Neural progenitor cell (in vitro differentiated cells): ENCODE measurements around the gene SLC6A18.

Source experiments
- EZH2 ChIP-seq: fragments of 200-600 bp; sonication (generic); IDR thresholded peaks from 2 replicates; pipeline ENCODE4 v1.6.1; 2017; ENCODE audit warnings: antibody characterized with exemption, mild to moderate bottlenecking, moderate library complexity
- EZH2phosphoT487 ChIP-seq: fragments of 200-600 bp; sonication (generic); IDR thresholded peaks from 2 replicates; pipeline ENCODE4 v1.6.1; 2017; ENCODE audit warnings: antibody characterized with exemption
- TF ChIP-seq, protein P1 (sequence below): fragments of 200-600 bp; sonication (generic); IDR thresholded peaks from 2 replicates; pipeline ENCODE4 v1.5.1; 2017; ENCODE audit warnings: antibody characterized with exemption, mild to moderate bottlenecking

DNA sequence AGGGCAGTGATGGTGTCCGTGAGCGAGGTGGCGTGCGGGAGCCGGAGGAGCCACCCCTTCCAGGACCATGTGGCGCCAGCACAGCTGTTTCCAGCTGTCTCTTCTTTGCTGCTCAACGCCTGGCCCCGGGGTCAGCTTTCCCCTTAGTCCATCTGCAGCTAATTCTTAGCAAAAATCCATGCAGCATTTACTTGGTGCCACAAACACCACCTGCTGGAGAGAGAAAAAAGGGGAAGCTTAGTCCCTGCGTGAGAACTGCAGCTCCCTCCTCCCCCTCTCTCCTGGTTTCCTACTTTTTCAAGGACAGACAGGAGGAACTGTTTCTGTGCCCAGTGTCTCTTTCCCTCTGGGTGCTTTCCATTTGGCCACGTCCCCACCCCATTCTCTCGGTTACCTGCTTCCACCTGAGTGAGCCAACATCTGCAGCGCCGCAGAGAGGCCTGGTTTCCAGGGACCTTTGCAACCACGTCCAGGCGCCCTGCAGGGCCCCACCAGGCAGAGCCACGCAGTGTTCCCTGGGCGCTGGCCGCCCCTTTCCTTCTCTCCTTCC, 20.4 kb upstream of the SLC6A18 start:
- TF ChIP-seq, protein P1, sequence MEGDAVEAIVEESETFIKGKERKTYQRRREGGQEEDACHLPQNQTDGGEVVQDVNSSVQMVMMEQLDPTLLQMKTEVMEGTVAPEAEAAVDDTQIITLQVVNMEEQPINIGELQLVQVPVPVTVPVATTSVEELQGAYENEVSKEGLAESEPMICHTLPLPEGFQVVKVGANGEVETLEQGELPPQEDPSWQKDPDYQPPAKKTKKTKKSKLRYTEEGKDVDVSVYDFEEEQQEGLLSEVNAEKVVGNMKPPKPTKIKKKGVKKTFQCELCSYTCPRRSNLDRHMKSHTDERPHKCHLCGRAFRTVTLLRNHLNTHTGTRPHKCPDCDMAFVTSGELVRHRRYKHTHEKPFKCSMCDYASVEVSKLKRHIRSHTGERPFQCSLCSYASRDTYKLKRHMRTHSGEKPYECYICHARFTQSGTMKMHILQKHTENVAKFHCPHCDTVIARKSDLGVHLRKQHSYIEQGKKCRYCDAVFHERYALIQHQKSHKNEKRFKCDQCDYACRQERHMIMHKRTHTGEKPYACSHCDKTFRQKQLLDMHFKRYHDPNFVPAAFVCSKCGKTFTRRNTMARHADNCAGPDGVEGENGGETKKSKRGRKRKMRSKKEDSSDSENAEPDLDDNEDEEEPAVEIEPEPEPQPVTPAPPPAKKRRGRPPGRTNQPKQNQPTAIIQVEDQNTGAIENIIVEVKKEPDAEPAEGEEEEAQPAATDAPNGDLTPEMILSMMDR, result peak; percentile 59
- no peak for TF ChIP-seq EZH2phosphoT487
- TF ChIP-seq EZH2, result no peak
